ENCODE data around the gene SHD. TPM values are rescaled to one million over a fixed set of nuclear protein-coding genes. Genes with fewer than 3 reads are reported as not detected.
"Not testable (repeated sequence)": the region's sequence is repeated elsewhere in the genome, so short reads cannot be mapped to it uniquely, and the experiment has no call there.

SHD gene
- total RNA-seq, 2 experiments from 2014 or later = not detected

- ATAC-seq (ENCODE audit: low read depth); H3K27ac Mint-ChIP-seq; H3K27me3 Mint-ChIP-seq; H3K4me3 Mint-ChIP-seq; H3K36me3 Mint-ChIP-seq; DNase-seq; H3K9me3 Mint-ChIP-seq; H3K4me1 Mint-ChIP-seq: not testable (repeated sequence)
- POLR2A ChIA-PET = interaction anchor here (0.7 kb wide), 2 partner anchors 9 to 128 kb away, joined by 3 read pairs; no protein-coding TSS in a partner anchor
These were observed 4.8 kb upstream of the SHD start for GRCh38 chr19:4274321-4274686.

GRCh38 chr19:4277191-4277696 lies 1.8 kb upstream of the SHD start:
- Mint-ChIP-seq H3K36me3 (no peaks in the 10 kb centered on the region), H3K27me3 (peaks cover 33% of the 10 kb centered on the region), H3K27ac (no peak overlapping the region), H3K4me3 (no peak overlapping the region), H3K9me3 (no peaks in the 10 kb centered on the region), H3K4me1 (peaks cover 4% of the 10 kb centered on the region)
- POLR2A ChIA-PET = interaction anchor here (1.2 kb wide), 2 partner anchors 10 to 66 kb away, joined by 3 to 5 read pairs; no protein-coding TSS in a partner anchor
- ATAC-seq (ENCODE audit: low read depth) = no peak
- DNase-seq = no peak

- Mint-ChIP-seq H3K4me3 (no peak overlapping the region), H3K27ac (no peak overlapping the region), H3K27me3 (peaks cover 34% of the 10 kb centered on the region), H3K36me3 (no peaks in the 10 kb centered on the region), H3K4me1 (peaks cover 4% of the 10 kb centered on the region), H3K9me3 (no peaks in the 10 kb centered on the region)
- ATAC-seq (ENCODE audit: low read depth) (no peak), DNase-seq (no peak)
- POLR2A ChIA-PET = interaction anchor here (1.2 to 1.8 kb wide), 2 partner anchors 11 to 65 kb away, joined by 5 to 7 read pairs; partner anchors contain the start of gene MPND
These were observed 1.1 kb upstream of the SHD start for GRCh38 chr19:4278010-4278409.

GRCh38 chr19:4279267-4279529 lies 132 bp downstream of the SHD start:
- Mint-ChIP-seq H3K4me3 (no peak overlapping the region), H3K27me3 (peaks cover 34% of the 10 kb centered on the region), H3K27ac (no peak overlapping the region), H3K9me3 (no peaks in the 10 kb centered on the region), H3K4me1 (peaks cover 4% of the 10 kb centered on the region), H3K36me3 (no peaks in the 10 kb centered on the region)
- no peak for ATAC-seq (ENCODE audit: low read depth)
- POLR2A ChIA-PET = interaction anchor here (0.6 to 1.8 kb wide), 5 partner anchors 14 to 553 kb away, joined by 3 to 7 read pairs (median 4); partner anchors contain the start of genes MPND and YJU2
- DNase-seq = no peak

- DNase-seq = no peak
- H3K4me1 Mint-ChIP-seq = peaks cover 4% of the 10 kb centered on the region
- H3K27me3 Mint-ChIP-seq = peaks cover 34% of the 10 kb centered on the region
- no peak for ATAC-seq (ENCODE audit: low read depth)
- peak overlapping the region; percentile 71 for H3K4me3 Mint-ChIP-seq
- no peak overlapping the region for H3K27ac Mint-ChIP-seq
- H3K36me3 Mint-ChIP-seq = no peaks in the 10 kb centered on the region
- no peaks in the 10 kb centered on the region for H3K9me3 Mint-ChIP-seq
- POLR2A ChIA-PET = interaction anchor here (0.6 to 1.8 kb wide), 7 partner anchors 15 to 554 kb away, joined by 3 to 7 read pairs (median 4); partner anchors contain the start of genes MPND and YJU2
These were observed 710 bp downstream of the SHD start for GRCh38 chr19:4279530-4280422.

GRCh38 chr19:4284176-4284958 lies 5.3 kb downstream of the SHD start:
- DNase-seq (no peak), ATAC-seq (ENCODE audit: low read depth) (no peak)
- H3K27me3 Mint-ChIP-seq = peaks cover 25% of the 10 kb centered on the region
- H3K36me3 Mint-ChIP-seq = no peaks in the 10 kb centered on the region
- POLR2A ChIA-PET = no interaction called here
- H3K9me3 Mint-ChIP-seq = no peaks in the 10 kb centered on the region
- H3K27ac Mint-ChIP-seq = no peak overlapping the region
- no peak overlapping the region for H3K4me3 Mint-ChIP-seq
- H3K4me1 Mint-ChIP-seq = peaks cover 2% of the 10 kb centered on the region

GRCh38 chr19:4284974-4285373 lies 5.9 kb downstream of the SHD start:
- Mint-ChIP-seq H3K4me1 (no peaks in the 10 kb centered on the region), H3K4me3 (no peak overlapping the region), H3K27me3 (peaks cover 21% of the 10 kb centered on the region), H3K36me3 (no peaks in the 10 kb centered on the region), H3K9me3 (no peaks in the 10 kb centered on the region), H3K27ac (no peak overlapping the region)
- DNase-seq (no peak), ATAC-seq (ENCODE audit: low read depth) (no peak)
- POLR2A ChIA-PET = no interaction called here

GRCh38 chr19:4286141-4286540 lies 7.1 kb downstream of the SHD start:
- DNase-seq; ATAC-seq (ENCODE audit: low read depth); H3K36me3 Mint-ChIP-seq; H3K27me3 Mint-ChIP-seq; H3K9me3 Mint-ChIP-seq; H3K4me3 Mint-ChIP-seq; H3K4me1 Mint-ChIP-seq; H3K27ac Mint-ChIP-seq; POLR2A ChIA-PET: not testable (repeated sequence)

- Mint-ChIP-seq H3K27ac (no peak overlapping the region), H3K36me3 (no peaks in the 10 kb centered on the region), H3K9me3 (no peaks in the 10 kb centered on the region), H3K4me3 (no peak overlapping the region), H3K4me1 (no peaks in the 10 kb centered on the region), H3K27me3 (no peaks in the 10 kb centered on the region)
- POLR2A ChIA-PET = no interaction called here
- DNase-seq = no peak
- ATAC-seq (ENCODE audit: low read depth) = no peak
These were observed 9.2 kb downstream of the SHD start for GRCh38 chr19:4288091-4288777.

GRCh38 chr19:4291184-4291732 lies 12.2 kb downstream of the SHD start:
- Mint-ChIP-seq H3K27me3 (no peaks in the 10 kb centered on the region), H3K27ac (no peak overlapping the region), H3K4me1 (no peaks in the 10 kb centered on the region), H3K36me3 (no peaks in the 10 kb centered on the region), H3K4me3 (no peak overlapping the region), H3K9me3 (no peaks in the 10 kb centered on the region)
- POLR2A ChIA-PET = no interaction called here
- no peak for ATAC-seq (ENCODE audit: low read depth)
- no peak for DNase-seq

GRCh38 chr19:4292515-4292914 lies 13.4 kb downstream of the SHD start:
- ATAC-seq (ENCODE audit: low read depth) (no peak), DNase-seq (no peak)
- POLR2A ChIA-PET = no interaction called here
- H3K4me3 Mint-ChIP-seq = no peak overlapping the region
- no peaks in the 10 kb centered on the region for H3K36me3 Mint-ChIP-seq
- H3K4me1 Mint-ChIP-seq = no peaks in the 10 kb centered on the region
- H3K27me3 Mint-ChIP-seq = no peaks in the 10 kb centered on the region
- H3K27ac Mint-ChIP-seq = no peak overlapping the region
- H3K9me3 Mint-ChIP-seq = no peaks in the 10 kb centered on the region

GRCh38 chr19:4294389-4294788 lies 15.3 kb downstream of the SHD start:
- POLR2A ChIA-PET = interaction anchor here (0.5 kb wide), 1 partner anchor 8 kb away, joined by 8 read pairs; no protein-coding TSS in a partner anchor
- no peak for ATAC-seq (ENCODE audit: low read depth)
- Mint-ChIP-seq H3K4me3 (no peak overlapping the region), H3K9me3 (no peaks in the 10 kb centered on the region), H3K4me1 (peaks cover 5% of the 10 kb centered on the region), H3K36me3 (no peaks in the 10 kb centered on the region), H3K27me3 (no peaks in the 10 kb centered on the region), H3K27ac (no peak overlapping the region)
- DNase-seq = no peak

All from activated naive CD8-positive, alpha-beta T cell treated with anti-CD3 and anti-CD28 coated beads, Interleukin-2, amount 10 ng/mL, durations not matched to agents 7 days and 5 days (primary cell).